DOHH2 (cell line): ENCODE data around the gene DCST1.

Source experiments
- EZH2phosphoT487 ChIP-seq: fragments of 200-600 bp; sonication (generic); IDR thresholded peaks from 2 replicates; pipeline ENCODE4 v1.6.1; 2017; ENCODE audit warnings: borderline replicate concordance, mild to moderate bottlenecking, antibody characterized with exemption, low read length, moderate library complexity, mixed read lengths
- TF ChIP-seq, protein P1 (sequence below): fragments of 200-600 bp; sonication (generic); IDR thresholded peaks from one replicate; pipeline ENCODE4 v1.5.1; 2014; ENCODE audit warnings: antibody characterized with exemption, mild to moderate bottlenecking, low read depth, low read length; ENCODE audit not compliant: poor library complexity, severe bottlenecking

DNA sequence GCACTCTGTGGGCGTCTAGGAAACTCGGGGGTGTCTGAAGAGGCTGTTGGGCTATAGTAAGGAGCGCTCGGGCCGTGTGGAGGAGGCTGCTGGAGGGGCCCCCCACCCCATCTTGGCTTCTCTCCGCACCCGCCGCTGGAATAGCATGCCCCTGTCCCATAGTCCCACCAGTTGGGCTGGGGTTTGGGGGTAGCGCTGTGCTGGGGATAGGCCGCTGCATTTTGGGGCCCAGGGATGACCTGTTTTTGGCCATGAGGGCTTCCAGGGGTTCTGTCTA lies 45.5 kb downstream of the DCST1 start:
- TF ChIP-seq, protein P1, sequence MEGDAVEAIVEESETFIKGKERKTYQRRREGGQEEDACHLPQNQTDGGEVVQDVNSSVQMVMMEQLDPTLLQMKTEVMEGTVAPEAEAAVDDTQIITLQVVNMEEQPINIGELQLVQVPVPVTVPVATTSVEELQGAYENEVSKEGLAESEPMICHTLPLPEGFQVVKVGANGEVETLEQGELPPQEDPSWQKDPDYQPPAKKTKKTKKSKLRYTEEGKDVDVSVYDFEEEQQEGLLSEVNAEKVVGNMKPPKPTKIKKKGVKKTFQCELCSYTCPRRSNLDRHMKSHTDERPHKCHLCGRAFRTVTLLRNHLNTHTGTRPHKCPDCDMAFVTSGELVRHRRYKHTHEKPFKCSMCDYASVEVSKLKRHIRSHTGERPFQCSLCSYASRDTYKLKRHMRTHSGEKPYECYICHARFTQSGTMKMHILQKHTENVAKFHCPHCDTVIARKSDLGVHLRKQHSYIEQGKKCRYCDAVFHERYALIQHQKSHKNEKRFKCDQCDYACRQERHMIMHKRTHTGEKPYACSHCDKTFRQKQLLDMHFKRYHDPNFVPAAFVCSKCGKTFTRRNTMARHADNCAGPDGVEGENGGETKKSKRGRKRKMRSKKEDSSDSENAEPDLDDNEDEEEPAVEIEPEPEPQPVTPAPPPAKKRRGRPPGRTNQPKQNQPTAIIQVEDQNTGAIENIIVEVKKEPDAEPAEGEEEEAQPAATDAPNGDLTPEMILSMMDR: no peak
- peak; percentile 69 for TF ChIP-seq EZH2phosphoT487
